ENCODE measurements around the gene ORMDL2. TPM values are rescaled to one million over a fixed set of nuclear protein-coding genes. Genes with fewer than 3 reads are reported as not detected.

The ORMDL2 gene
- total and polyA plus RNA-seq, 10 of the 15 experiments (the other 5 are each of a cell fraction or from before 2014, with no cell fraction given), result 15.0 to 135 (median 33.9) TPM

DNA sequence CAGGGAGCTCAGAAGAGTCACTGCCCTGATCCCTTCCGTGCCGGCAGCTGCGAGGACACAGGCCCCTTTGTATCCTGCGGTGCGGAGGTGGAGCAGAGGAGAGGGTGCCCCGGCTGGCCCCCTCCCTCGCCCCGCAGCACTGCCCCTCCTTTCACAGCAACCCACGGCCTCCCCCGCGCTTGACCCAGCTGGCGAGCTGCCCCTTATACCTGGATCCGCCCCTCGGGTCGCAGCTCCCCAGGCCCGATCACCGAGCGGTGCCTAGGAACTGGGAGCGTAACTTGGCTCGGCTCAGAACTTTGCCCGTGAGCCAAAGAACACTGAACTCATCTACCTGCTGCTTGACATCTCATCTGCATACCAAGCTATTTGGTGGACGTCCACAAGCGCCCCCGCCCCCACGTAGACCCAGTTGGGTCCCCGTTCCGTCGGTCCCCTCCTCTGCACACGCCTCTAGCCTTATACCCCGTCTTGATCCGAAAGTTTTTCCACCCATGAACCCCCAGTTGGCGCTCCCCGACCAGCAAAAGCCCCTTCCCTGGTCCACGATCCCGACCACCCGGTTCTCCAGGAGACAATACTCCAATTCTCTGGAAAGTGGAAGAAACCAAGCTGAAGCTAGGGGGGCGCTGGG lies 12.2 kb downstream of the ORMDL2 start (continued):
- no peak for TF ChIP-seq PRDM15 (CRISPR knock-in tag; IDR thresholded peaks at IDR 0.05)
- no peak for TF ChIP-seq ETV6 (conservative IDR thresholded peaks at IDR 0.05 in 1 of 2, IDR thresholded peaks at IDR 0.05 in 1 of 2; ENCODE audit: borderline replicate concordance in 1 of 2, low read depth in 1 of 2)
- TF ChIP-seq NKRF (conservative IDR thresholded peaks at IDR 0.05), result peak; percentile 65; the same call in 1 of the 2 replicates
- TF ChIP-seq NFYB (IDR thresholded peaks at IDR 0.05; ENCODE audit: insufficient read depth, low read depth, low read length), result no peak
- TF ChIP-seq SIX5 (IDR thresholded peaks at IDR 0.05; ENCODE audit: low read depth, low read length, severe bottlenecking), result no peak
- TF ChIP-seq IRF4 (IDR thresholded peaks at IDR 0.05; ENCODE audit: low read depth, low read length), result no peak
- no peak for TF ChIP-seq ATF2 (IDR thresholded peaks at IDR 0.05; ENCODE audit: low read length)
- TF ChIP-seq, protein P1, sequence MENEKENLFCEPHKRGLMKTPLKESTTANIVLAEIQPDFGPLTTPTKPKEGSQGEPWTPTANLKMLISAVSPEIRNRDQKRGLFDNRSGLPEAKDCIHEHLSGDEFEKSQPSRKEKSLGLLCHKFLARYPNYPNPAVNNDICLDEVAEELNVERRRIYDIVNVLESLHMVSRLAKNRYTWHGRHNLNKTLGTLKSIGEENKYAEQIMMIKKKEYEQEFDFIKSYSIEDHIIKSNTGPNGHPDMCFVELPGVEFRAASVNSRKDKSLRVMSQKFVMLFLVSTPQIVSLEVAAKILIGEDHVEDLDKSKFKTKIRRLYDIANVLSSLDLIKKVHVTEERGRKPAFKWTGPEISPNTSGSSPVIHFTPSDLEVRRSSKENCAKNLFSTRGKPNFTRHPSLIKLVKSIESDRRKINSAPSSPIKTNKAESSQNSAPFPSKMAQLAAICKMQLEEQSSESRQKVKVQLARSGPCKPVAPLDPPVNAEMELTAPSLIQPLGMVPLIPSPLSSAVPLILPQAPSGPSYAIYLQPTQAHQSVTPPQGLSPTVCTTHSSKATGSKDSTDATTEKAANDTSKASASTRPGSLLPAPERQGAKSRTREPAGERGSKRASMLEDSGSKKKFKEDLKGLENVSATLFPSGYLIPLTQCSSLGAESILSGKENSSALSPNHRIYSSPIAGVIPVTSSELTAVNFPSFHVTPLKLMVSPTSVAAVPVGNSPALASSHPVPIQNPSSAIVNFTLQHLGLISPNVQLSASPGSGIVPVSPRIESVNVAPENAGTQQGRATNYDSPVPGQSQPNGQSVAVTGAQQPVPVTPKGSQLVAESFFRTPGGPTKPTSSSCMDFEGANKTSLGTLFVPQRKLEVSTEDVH (IDR thresholded peaks at IDR 0.05; ENCODE audit: low read depth, partially characterized antibody), result no peak
- no peak for TF ChIP-seq BCL3 (IDR thresholded peaks at IDR 0.05; ENCODE audit: borderline replicate concordance, insufficient read depth, low read depth, low read length, poor library complexity, severe bottlenecking)
- TF ChIP-seq NR2C1 (IDR thresholded peaks at IDR 0.05), result no peak
- TF ChIP-seq IKZF1 (conservative IDR thresholded peaks at IDR 0.05), result 0 out of 2 replicates have a peak, but pooled peaks have one; percentile 0
- TF ChIP-seq RAD21 (IDR thresholded peaks at IDR 0.05; ENCODE audit: insufficient read depth, low read depth, low read length), result 0 out of 2 replicates have a peak, but pooled peaks have one; percentile 13
- TF ChIP-seq ZNF384 (IDR thresholded peaks at IDR 0.05; ENCODE audit: borderline replicate concordance, low read depth, low read length), result no peak
- TF ChIP-seq ZNF622 (IDR thresholded peaks at IDR 0.05), result no peak
- TF ChIP-seq NFXL1 (IDR thresholded peaks at IDR 0.05; ENCODE audit: borderline replicate concordance), result no peak

Measured in GM12878 (cell line).